ENCODE data around the gene SEPSECS. TPM values are rescaled to one million over a fixed set of nuclear protein-coding genes. Genes with fewer than 3 reads are reported as not detected.
A peak's percentile ranks its signal among the peaks of the same experiment; 100 is the strongest.

SEPSECS gene
- total and polyA plus RNA-seq, 2 of the 8 experiments (the other 6 are each of a cell fraction or from before 2014, with no cell fraction given) = 1.9 to 4.1 TPM

GRCh38 chr4:25144870-25145481 lies 15.3 kb downstream of the SEPSECS start:
- no peak overlapping the region for H2AK5ac ChIP-seq (ENCODE audit: low read depth, low read length)
- 81% methylated on average over 1 of the region's 1 CpG; no CpG with 5 or more reads in 1 of the 2 experiments for WGBS, 2 experiments (ENCODE audit: extremely low coverage in 1 of 2, insufficient coverage in 1 of 2, insufficient read length in 1 of 2, insufficient replicate concordance in 2 of 2, low coverage in 1 of 2, low lambda C conversion rate in 2 of 2, missing lambda C conversion rate in 1 of 2)
- H4K20me1 ChIP-seq (replicated peaks in 1 of 2; ENCODE audit: control insufficient read depth in 1 of 2, insufficient read depth in 2 of 2, low read length in 2 of 2) = no peaks in the 10 kb centered on the region
- no peak overlapping the region for H3K4me2 ChIP-seq (ENCODE audit: insufficient read depth in 1 of 2, low read depth in 2 of 2, low read length in 2 of 2)
- H4K91ac ChIP-seq (replicated peaks; ENCODE audit: insufficient read length, low read length) = no peak overlapping the region
- FAIRE-seq (no peak), DNase-seq (ENCODE audit: low read depth in 1 of 2, low spot score in 2 of 2) (no peak)
- H3K27me3 ChIP-seq (replicated peaks in 1 of 4; ENCODE audit: control insufficient read depth in 3 of 4, extremely low read depth in 1 of 4, insufficient read depth in 3 of 4, low read length in 3 of 4) = no peaks in the 10 kb centered on the region
- no peak overlapping the region for H3K4me3 ChIP-seq (ENCODE audit: extremely low read depth in 1 of 4, insufficient read depth in 2 of 4, low read depth in 3 of 4, low read length in 4 of 4)
- H2BK20ac ChIP-seq (ENCODE audit: low read length) = no peak overlapping the region
- no peak overlapping the region for H2BK15ac ChIP-seq (ENCODE audit: low read length)
- no peak overlapping the region for H3K4ac ChIP-seq (replicated peaks; ENCODE audit: insufficient read length, low read depth, low read length)
- H3K9me3 ChIP-seq (ENCODE audit: insufficient read depth in 2 of 2, low read depth in 1 of 2, low read length in 1 of 2) = no peaks in the 10 kb centered on the region
- no peaks in the 10 kb centered on the region for H3K79me1 ChIP-seq (ENCODE audit: low read depth, low read length)
- ChIA-PET POLR2A (ENCODE audit: partially characterized antibody) (interaction anchor here (1.0 kb wide), 1 partner anchor 15 kb away, joined by 4 read pairs; the partner anchor contains the start of gene SEPSECS), CTCF (ENCODE audit: partially characterized antibody) (interaction anchor here (0.6 to 2.4 kb wide), 32 partner anchors 9 to 546 kb away, joined by 3 to 11 read pairs (median 4); partner anchors contain the start of gene ZCCHC4)
- H3K9ac ChIP-seq (replicated peaks in 1 of 4; ENCODE audit: extremely low read depth in 1 of 4, low read depth in 3 of 4, low read length in 3 of 4) = no peak overlapping the region
- no peak overlapping the region for H3K56ac ChIP-seq (replicated peaks; ENCODE audit: insufficient read length, low read depth, low read length)
- H3K79me2 ChIP-seq (ENCODE audit: control insufficient read depth in 1 of 2, insufficient read depth in 2 of 2, low read length in 2 of 2) = no peaks in the 10 kb centered on the region
- no peaks in the 10 kb centered on the region for H3K23me2 ChIP-seq (ENCODE audit: low read depth, low read length)
- H3K27ac ChIP-seq (ENCODE audit: low read depth, low read length) = no peak overlapping the region
- no peak overlapping the region for H2BK5ac ChIP-seq (ENCODE audit: low read depth, low read length)
- no peak overlapping the region for H2AFZ ChIP-seq (ENCODE audit: low read length)
- H3K18ac ChIP-seq (ENCODE audit: extremely low read depth, low read length) = no peak overlapping the region
- H4K8ac ChIP-seq (ENCODE audit: extremely low read depth, insufficient read depth, low read length) = no peak overlapping the region
- no peaks in the 10 kb centered on the region for H3K4me1 ChIP-seq (replicated peaks in 1 of 4; ENCODE audit: control insufficient read depth in 3 of 4, insufficient read depth in 4 of 4, low read length in 3 of 4)
- H2BK120ac ChIP-seq (replicated peaks; ENCODE audit: low read depth, low read length) = no peak overlapping the region
- H3K23ac ChIP-seq (ENCODE audit: insufficient read length) = no peak overlapping the region
- H2BK12ac ChIP-seq (ENCODE audit: low read depth, low read length) = no peak overlapping the region
- TF ChIP-seq RBBP5 (IDR thresholded peaks at IDR 0.05; ENCODE audit: borderline replicate concordance, low read depth, low read length) = no peak
- peak in 1 of 3 experiments; percentile 37; a peak in 2 of 4 replicates for TF ChIP-seq CTCF (IDR thresholded peaks at IDR 0.05; ENCODE audit: control extremely low read depth in 1 of 3, insufficient read depth in 1 of 3, low read depth in 1 of 3, low read length in 3 of 3)
- no peak for TF ChIP-seq ATF3 (IDR thresholded peaks at IDR 0.05; ENCODE audit: insufficient read depth, low read depth, low read length)
- no peak for TF ChIP-seq SP1 (IDR thresholded peaks at IDR 0.05; ENCODE audit: low read depth, low read length)
- TF ChIP-seq RAD21 (IDR thresholded peaks at IDR 0.05 in 1 of 2, conservative IDR thresholded peaks at IDR 0.05 in 1 of 2; ENCODE audit: low read depth in 2 of 2, low read length in 2 of 2) = peak; percentile 42 to 46
- H4K5ac ChIP-seq (ENCODE audit: insufficient read length, low read depth, low read length) = no peak overlapping the region
- H3K14ac ChIP-seq (ENCODE audit: insufficient read length) = no peak overlapping the region
- H3K36me3 ChIP-seq (ENCODE audit: control insufficient read depth in 2 of 4, insufficient read depth in 4 of 4, low read length in 3 of 4) = no peaks in the 10 kb centered on the region

All from H1 (cell line).